HG02884 (cell line): Measurements from ENCODE around the gene PRSS35.
"Not testable (repeated sequence)": the region's sequence is repeated elsewhere in the genome, so short reads cannot be mapped to it uniquely, and the experiment has no call there.

ENCODE experiments used
- ATAC-seq: cut with Tn5 transposase; IDR thresholded peaks from one replicate; pipeline ENCODE4 v1.9.1; 2021; ENCODE audit warnings: mild to moderate bottlenecking, moderate library complexity; ENCODE audit not compliant: unreplicated experiment

PRSS35 gene

GRCh38 chr6:83511901-83512681 lies at the start of gene PRSS35:
PRSS35 (plus strand) TSS chr6:83512534; CDS start chr6:83523442, 10,908 bp downstream.
- ATAC-seq = no peak

- no peak for ATAC-seq
Measured at GRCh38 chr6:83463886-83464285, 48.4 kb upstream of the PRSS35 start.

- no peak for ATAC-seq
Measured at GRCh38 chr6:83464381-83465140, 47.8 kb upstream of the PRSS35 start.

GRCh38 chr6:83466328-83466727 lies 46.0 kb upstream of the PRSS35 start:
- ATAC-seq = no peak

GRCh38 chr6:83467620-83468036 lies 44.7 kb upstream of the PRSS35 start:
- ATAC-seq = no peak

GRCh38 chr6:83470001-83470400 lies 42.3 kb upstream of the PRSS35 start:
- no peak for ATAC-seq

- no peak for ATAC-seq
Measured at GRCh38 chr6:83470587-83470986, 41.7 kb upstream of the PRSS35 start.

GRCh38 chr6:83472767-83473166 lies 39.6 kb upstream of the PRSS35 start:
- ATAC-seq = no peak

GRCh38 chr6:83474309-83474708 lies 38.0 kb upstream of the PRSS35 start:
- ATAC-seq = no peak

- ATAC-seq = no peak
Measured at GRCh38 chr6:83476971-83477370, 35.4 kb upstream of the PRSS35 start.

- no peak for ATAC-seq
Measured at GRCh38 chr6:83479389-83479788, 32.9 kb upstream of the PRSS35 start.

- ATAC-seq = no peak
Measured at GRCh38 chr6:83480470-83480869, 31.9 kb upstream of the PRSS35 start.

- not testable (repeated sequence) for ATAC-seq
Measured at GRCh38 chr6:83481938-83482337, 30.4 kb upstream of the PRSS35 start.

GRCh38 chr6:83488448-83488847 lies 23.9 kb upstream of the PRSS35 start:
- no peak for ATAC-seq

GRCh38 chr6:83488861-83489260 lies 23.5 kb upstream of the PRSS35 start:
- ATAC-seq = no peak

- no peak for ATAC-seq
Measured at GRCh38 chr6:83490217-83490807, 22.0 kb upstream of the PRSS35 start.

- no peak for ATAC-seq
Measured at GRCh38 chr6:83505356-83505755, 7.0 kb upstream of the PRSS35 start.

- ATAC-seq = no peak
Measured at GRCh38 chr6:83509441-83509840, 2.9 kb upstream of the PRSS35 start.

- no peak for ATAC-seq
Measured at GRCh38 chr6:83510791-83511190, 1.5 kb upstream of the PRSS35 start.

GRCh38 chr6:83511266-83511665 lies 1.1 kb upstream of the PRSS35 start:
- ATAC-seq = no peak

GRCh38 chr6:83514466-83514865 lies 2.1 kb downstream of the PRSS35 start:
- no peak for ATAC-seq
